HK-2 (cell line): Measurements from ENCODE around the gene COL5A1.
"Not testable (repeated sequence)": the region's sequence is repeated elsewhere in the genome, so short reads cannot be mapped to it uniquely, and the experiment has no call there.

Experiments used
- DNase-seq: peaks from one replicate; pipeline ENCODE4 v3.0.0-alpha.2; 2018; ENCODE audit not compliant: unreplicated experiment

COL5A1 gene

DNA sequence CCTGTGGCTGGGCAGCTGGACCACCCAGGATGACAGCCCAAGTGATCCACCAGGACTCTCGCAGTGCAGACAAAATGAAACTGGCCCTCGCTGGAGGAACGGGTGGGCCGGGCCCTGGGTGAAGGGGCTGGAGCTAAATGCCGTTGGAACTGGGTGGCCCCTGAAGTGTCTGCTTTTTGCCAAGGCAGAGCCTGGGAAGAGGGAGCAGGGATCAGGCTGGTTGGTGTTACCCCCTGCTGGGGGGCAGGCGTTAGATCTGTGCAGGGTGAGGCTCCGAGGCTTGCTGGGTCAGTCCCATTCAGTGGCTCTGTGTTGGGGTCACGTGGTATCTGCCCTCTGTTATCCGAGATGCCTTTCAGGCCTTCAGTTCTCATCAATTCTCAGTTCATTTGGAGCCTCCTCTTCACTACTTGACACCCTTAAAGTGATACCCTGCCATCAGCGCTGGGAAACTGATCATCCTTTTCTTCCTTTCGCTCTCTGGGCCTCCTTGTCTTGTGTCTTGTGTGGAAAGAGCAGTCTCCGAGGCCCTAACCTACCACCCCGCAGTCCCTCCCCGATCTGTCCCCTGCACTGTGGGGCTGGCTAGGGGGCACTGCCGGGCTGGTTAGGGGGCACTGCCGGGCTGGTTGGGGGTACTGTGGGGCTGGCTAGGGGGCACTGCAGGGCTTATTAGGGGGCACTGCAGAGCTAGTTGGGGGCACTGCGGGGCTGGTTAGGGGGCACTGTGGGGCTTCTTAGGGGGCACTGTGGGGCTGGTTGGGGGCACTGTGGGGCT lies 37.3 kb downstream of the COL5A1 start:
- no peak for DNase-seq

DNA sequence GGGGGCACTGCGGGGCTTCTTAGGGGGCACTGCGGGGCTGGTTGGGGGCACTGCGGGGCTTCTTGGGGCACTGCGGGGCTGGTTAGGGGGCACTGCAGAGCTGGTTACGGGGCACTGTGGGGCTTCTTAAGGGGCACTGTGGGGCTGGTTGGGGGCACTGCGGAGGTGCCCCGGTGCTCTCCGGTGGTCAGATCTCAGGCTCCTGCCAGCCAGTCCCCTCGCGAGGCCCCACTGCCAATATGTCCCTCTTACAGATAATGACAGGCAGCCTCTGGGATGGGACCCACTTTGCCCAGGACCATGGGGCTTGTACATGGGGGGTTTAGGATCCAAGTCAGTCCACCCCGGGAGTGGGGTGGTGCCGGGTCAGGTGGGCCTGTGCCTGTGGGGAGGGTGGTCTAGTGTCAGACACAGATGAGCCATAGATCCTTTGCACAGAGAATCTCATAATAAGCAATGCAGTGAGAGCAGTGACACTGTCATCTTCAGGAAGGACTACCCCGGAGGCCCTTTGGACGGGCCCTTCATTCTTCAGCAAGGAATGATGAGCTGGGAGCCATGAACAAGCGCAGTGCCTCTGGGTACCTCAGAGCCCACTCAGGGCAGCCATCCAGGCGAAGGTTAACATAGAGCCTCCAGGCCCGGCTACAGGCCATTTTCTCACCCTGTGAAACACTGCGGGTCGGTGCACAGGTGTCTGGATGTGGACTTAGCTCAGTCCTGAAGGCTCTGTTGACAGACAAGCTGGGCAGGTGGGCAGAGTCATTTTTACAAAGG lies 38.2 kb downstream of the COL5A1 start:
- no peak for DNase-seq

- DNase-seq, result no peak
Observed at GRCh38 chr9:134680393-134681060, 38.9 kb downstream of the COL5A1 start.

- DNase-seq, result no peak
Observed at GRCh38 chr9:134681061-134681661, 39.6 kb downstream of the COL5A1 start.

DNA sequence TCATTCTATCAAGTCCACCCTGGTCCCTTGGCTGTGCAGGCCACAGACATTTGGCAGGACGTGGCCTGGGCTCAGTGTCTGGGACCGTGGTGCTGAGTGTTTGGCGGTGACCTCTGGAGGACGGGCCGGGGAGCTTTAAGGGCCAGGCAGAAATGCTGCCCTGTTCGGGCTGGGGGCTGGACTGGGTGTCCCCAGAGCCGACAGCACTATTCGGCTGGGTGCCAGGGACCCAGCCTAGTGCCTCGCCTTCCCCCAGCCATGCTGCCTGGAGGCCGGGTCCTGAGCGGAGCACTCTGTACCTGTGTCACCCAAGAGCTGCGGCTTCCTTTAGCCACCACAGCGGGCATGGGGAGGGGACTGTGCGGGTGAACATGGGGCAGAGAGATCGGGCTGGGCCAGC lies 40.4 kb downstream of the COL5A1 start:
- no peak for DNase-seq

- no peak for DNase-seq
Observed at GRCh38 chr9:134682651-134683364, 41.2 kb downstream of the COL5A1 start.

GRCh38 chr9:134683714-134684374 lies 42.2 kb downstream of the COL5A1 start:
- DNase-seq, result no peak

DNA sequence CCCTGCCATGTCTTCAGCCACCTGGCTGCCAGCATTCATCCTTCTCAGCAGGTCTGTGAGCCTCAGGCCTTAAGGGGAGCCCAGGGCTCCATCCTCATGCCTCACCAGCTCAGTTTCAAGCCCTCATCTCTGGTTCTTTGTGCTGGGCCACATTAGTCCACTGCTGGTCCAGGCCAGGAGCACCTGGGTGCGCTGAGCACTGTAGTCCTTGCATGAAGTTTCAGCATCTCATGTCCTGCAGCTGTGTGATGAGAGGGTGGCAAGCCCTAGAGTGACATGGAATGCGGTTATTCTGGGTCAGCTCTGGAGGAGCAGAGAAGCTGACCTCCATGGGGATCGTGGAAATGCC lies 42.7 kb downstream of the COL5A1 start:
- no peak for DNase-seq

- DNase-seq, result not testable (repeated sequence)
Observed at GRCh38 chr9:134684941-134685340, 43.3 kb downstream of the COL5A1 start.

- DNase-seq, result no peak
Observed at GRCh38 chr9:134685784-134686183, 44.2 kb downstream of the COL5A1 start.

DNA sequence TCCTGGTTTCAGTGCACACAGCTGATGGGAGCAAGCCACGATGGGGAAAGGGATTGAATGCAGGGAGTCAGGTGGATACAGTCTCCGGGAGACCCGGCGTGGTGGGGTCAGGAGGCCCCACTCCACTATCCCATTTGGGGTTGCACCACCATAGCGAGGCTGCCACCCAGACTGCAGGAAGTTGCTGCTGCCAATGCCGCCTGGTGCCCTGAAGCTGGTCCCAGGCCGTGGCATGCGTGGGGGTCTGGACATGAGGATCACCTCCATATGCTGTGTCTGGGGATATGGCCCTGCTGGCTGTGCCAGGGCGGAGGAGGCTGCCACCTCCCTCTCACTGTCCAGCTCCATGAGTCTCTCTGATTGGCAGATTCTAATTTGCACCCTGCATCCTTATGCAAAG lies 45.3 kb downstream of the COL5A1 start:
- no peak for DNase-seq

DNA sequence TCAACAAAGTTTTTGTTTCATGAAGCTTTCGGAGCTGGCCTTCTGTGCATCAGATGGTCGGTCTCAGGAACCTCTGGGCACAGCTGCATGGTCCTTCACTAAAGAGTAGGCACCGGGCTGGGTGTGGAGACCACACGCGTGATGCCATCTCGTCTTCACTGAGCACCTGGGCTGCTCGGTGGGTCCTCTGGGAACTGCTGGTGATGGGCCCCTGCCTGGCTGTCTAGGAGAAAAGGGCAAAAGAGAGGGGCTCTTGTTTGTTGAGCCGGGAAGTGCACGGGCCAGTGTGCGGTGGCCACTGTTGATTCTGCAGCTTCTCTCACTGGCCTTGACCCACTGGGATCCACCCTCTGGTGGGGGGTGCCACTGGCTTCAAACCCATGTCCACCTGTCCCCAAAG lies 46.0 kb downstream of the COL5A1 start:
- DNase-seq, result no peak

GRCh38 chr9:134688231-134688630 lies 46.6 kb downstream of the COL5A1 start:
- no peak for DNase-seq

- DNase-seq, result no peak
Observed at GRCh38 chr9:134688661-134689320, 47.2 kb downstream of the COL5A1 start.

- DNase-seq, result peak; percentile 65
Observed at GRCh38 chr9:134689321-134690181, 47.9 kb downstream of the COL5A1 start.

- DNase-seq, result no peak
Observed at GRCh38 chr9:134690301-134690751, 48.7 kb downstream of the COL5A1 start.

GRCh38 chr9:134690946-134691694 lies 49.5 kb downstream of the COL5A1 start:
- no peak for DNase-seq

- no peak for DNase-seq
Observed at GRCh38 chr9:134691695-134692572, 50.3 kb downstream of the COL5A1 start.
